HAP-1 (cell line): ENCODE data around the gene SORCS2.

Experiments
- DNase-seq, 2 experiments: peaks; one replicate each; pipeline ENCODE4 v3.0.0-alpha.2; 2016 to 2020; ENCODE audit warnings: low spot score in 2 of 2
- H3K27me3 ChIP-seq: fragments of 250-450 bp; sonication (Bioruptor Pico); 2 replicates; pipeline ENCODE4 v1.5.1; 2020; ENCODE audit warnings: low read depth, mild to moderate bottlenecking, moderate library complexity
- H3K36me3 ChIP-seq: fragments of 250-450 bp; sonication (Bioruptor Pico); replicated peaks from 2 replicates; pipeline ENCODE4 v1.5.1; 2020; ENCODE audit warnings: mild to moderate bottlenecking
- H3K4me1 ChIP-seq: fragments of 250-450 bp; sonication (Bioruptor Pico); 2 replicates; pipeline ENCODE4 v1.5.1; 2020; ENCODE audit warnings: mild to moderate bottlenecking
- H3K4me3 ChIP-seq: fragments of 250-450 bp; sonication (Bioruptor Pico); 2 replicates; pipeline ENCODE4 v1.5.1; 2020; ENCODE audit warnings: mild to moderate bottlenecking, moderate library complexity
- H3K9me3 ChIP-seq: fragments of 250-450 bp; sonication (Bioruptor Pico); 2 replicates; pipeline ENCODE4 v1.5.1; 2020; ENCODE audit warnings: mild to moderate bottlenecking, moderate library complexity
- in situ Hi-C: fragments of 300-500 bp; cut with MboI; formaldehyde crosslinking; loops from 3 replicates; pipeline ENCODE4 v1.14.3; 2020; ENCODE audit warnings: low sequenced_read_pairs, inconsistent platforms, mixed read lengths

The SORCS2 gene

DNA sequence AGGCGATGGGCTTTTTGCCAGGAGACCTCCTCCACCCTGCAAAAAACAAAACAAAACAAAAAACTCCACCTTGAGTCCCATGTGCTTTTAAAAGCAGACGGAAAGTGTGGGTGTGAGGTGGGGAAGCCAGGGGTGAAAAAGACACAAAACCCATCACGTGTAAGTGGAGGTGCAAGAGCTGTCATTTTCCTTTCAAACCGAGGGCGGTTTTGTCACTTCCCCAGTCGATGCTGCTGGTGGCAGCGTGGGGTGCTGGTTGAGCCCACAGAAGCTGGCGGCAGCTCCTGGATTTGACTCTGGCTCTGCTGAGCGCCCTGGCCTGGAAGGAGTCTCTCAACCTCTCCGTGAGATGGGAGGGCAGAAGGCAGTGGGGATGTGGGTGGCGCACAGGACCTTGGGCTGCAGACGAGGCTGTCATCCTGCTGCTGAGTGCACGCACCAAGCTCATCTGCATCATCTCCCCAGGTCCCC is 132.3 kb downstream of the SORCS2 start:
- in situ Hi-C loops: no loop called here
- Histone ChIP-seq H3K9me3 (no peaks in the 10 kb centered on the region), H3K36me3 (no peaks in the 10 kb centered on the region), H3K4me1 (no peaks in the 10 kb centered on the region), H3K27me3 (peaks cover 3% of the 10 kb centered on the region; the same call in 1 of the 2 replicates), H3K4me3 (no peak overlapping the region)
- DNase-seq: no peak

DNA sequence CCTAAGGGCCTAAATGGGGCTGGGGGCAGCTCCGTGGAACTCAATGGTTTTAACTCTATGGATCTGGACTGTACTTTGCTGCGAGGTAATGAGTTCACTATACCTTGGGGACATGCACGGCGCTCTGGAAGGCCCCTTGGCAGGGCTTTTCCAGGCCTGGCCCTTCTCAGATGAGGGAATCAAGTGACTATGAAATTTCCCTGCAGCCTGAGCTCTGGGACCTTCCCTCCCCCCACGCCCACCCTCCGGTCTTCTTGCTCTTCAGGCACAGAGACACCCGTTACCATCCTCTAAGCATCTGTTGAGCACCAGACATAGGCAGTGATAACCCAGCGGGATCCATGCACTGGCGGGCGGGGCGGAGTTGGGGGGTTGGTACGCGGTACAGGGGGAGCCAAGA is 133.2 kb downstream of the SORCS2 start:
- H3K27me3 ChIP-seq: peaks cover 3% of the 10 kb centered on the region; the same call in 1 of the 2 replicates
- no peak overlapping the region for H3K4me3 ChIP-seq
- no peak for DNase-seq
- H3K4me1 ChIP-seq: no peaks in the 10 kb centered on the region
- in situ Hi-C loops: no loop called here
- no peaks in the 10 kb centered on the region for H3K36me3 ChIP-seq
- H3K9me3 ChIP-seq: no peaks in the 10 kb centered on the region

DNA sequence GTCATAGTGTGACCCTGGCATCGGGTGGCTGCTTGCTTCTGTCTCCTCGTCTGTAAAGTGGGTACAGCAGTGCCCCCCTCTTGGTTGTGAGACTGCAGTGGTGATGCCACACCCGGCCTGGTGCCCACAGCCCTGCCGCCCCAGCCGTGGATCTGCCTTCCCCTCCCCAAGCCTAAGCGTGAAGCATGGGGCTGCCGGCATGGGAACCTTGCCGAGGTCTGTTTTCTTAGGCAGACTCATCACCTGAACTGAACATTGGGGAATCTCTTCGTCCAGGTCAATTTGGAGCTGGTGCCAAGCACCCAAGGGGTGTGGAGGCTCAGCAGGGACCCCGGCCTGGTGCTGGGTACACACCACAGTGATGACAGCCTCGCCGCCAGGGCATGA is 134.0 kb downstream of the SORCS2 start:
- H3K36me3 ChIP-seq: no peaks in the 10 kb centered on the region
- H3K4me1 ChIP-seq: no peaks in the 10 kb centered on the region
- in situ Hi-C loops: no loop called here
- no peak for DNase-seq
- no peaks in the 10 kb centered on the region for H3K9me3 ChIP-seq
- H3K27me3 ChIP-seq: peaks cover 3% of the 10 kb centered on the region; the same call in 1 of the 2 replicates
- no peak overlapping the region for H3K4me3 ChIP-seq

DNA sequence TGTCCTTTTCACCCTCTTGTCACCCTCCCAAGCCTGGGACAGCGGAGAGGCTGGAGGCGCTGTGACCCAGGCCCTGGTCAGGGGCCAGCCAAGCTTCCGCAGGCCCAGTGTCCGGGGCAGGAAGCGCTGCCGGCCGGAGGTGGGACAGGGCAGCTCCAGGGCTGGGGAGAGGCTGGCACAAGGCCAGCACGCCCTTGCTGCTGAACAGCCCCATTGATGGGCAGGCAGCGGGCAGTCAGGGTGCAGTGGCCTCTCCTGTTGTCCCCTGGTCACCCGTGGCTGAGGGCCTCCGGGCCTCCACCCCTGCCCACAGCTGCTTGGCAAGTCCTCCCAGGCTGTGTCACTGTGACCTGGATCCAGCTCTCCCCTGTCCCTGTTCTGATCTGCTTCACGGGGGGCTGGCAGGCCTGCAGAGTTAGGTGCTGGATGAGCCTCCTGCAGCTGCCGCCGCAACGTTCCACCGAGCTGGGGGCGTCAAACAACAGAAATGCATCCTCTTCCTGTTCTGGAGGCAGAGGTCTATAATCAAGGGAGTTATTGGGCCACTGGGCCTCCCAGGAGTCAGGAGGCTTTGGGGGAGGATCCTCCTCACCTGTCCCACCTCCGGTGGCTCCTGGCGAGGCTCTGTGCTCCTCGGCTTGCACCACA is 134.5 kb downstream of the SORCS2 start:
- in situ Hi-C loops: no loop called here
- H3K9me3 ChIP-seq: no peaks in the 10 kb centered on the region
- H3K4me1 ChIP-seq: no peaks in the 10 kb centered on the region
- H3K4me3 ChIP-seq: no peak overlapping the region
- peaks cover 3% of the 10 kb centered on the region; the same call in 1 of the 2 replicates for H3K27me3 ChIP-seq
- no peaks in the 10 kb centered on the region for H3K36me3 ChIP-seq
- no peak for DNase-seq

DNA sequence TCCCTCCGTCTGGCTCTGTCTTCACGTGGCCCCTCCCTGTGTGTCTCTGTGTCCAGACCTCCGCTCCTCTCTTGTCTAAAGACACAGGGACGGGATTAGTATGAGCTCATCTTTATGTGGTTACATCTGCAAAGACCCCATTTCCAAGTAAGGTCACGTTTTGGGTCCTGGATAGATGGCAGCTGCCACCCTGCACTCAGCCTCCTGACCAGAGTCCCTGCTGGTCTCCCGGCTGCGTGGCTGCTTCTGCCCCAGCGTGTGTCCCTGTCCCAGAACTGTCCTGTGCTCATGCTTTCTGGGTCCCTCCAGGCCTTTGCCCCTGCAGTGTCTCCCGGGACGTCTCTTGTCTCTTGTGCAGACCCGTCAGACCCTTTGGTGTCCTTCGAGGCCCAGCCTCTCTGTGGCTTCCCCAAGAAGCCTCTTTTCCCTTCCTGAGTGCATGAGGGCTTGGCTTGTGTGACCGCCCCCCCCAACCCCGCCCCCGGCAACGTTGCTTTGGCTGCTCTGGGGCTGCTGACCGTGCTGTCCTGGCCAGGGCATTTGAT is 135.1 kb downstream of the SORCS2 start:
- in situ Hi-C loops: no loop called here
- no peaks in the 10 kb centered on the region for H3K4me1 ChIP-seq
- H3K36me3 ChIP-seq: no peaks in the 10 kb centered on the region
- DNase-seq: no peak
- no peaks in the 10 kb centered on the region for H3K9me3 ChIP-seq
- H3K4me3 ChIP-seq: no peak overlapping the region
- peaks cover 3% of the 10 kb centered on the region; the same call in 1 of the 2 replicates for H3K27me3 ChIP-seq

DNA sequence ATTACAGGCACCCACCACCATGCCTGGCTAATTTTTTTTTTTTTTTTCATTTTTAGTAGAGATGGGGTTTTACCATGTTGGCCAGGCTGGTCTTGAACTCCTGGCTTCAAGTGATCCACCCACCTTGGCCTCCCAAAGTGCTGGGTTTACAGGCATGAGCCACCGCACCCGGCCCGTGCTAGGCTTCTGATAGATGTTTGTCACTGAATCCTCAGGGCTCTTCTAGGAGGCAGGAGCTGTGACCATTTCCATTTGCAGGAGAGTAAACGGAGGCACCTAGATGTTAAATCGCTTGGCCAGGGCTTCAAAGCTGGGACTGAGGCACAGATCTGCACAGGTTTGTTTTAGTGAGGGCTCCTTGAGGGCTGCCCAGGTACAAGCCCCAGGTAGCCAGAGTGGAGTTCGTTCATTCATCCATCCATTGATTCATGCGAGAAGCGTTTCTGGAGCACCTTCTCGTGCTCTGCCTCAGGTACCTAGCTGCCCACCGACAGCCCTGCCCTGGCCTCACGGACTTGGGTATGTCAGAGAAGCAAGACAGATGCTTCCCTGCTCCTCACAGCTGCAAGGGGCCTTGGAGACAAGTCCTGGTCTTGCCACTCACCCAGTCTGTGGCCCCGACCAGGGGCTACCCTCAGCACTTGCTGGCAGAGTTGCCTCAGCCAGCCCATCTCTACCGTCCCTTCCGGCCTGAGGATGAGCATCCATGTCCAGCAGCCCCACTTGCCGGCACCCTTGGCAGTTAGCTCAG is 136.0 kb downstream of the SORCS2 start:
- Histone ChIP-seq H3K4me1 (no peaks in the 10 kb centered on the region), H3K36me3 (no peaks in the 10 kb centered on the region), H3K27me3 (peaks cover under 1% of the 10 kb centered on the region; the same call in 1 of the 2 replicates), H3K9me3 (no peaks in the 10 kb centered on the region), H3K4me3 (no peak overlapping the region)
- in situ Hi-C loops: no loop called here
- no peak for DNase-seq

DNA sequence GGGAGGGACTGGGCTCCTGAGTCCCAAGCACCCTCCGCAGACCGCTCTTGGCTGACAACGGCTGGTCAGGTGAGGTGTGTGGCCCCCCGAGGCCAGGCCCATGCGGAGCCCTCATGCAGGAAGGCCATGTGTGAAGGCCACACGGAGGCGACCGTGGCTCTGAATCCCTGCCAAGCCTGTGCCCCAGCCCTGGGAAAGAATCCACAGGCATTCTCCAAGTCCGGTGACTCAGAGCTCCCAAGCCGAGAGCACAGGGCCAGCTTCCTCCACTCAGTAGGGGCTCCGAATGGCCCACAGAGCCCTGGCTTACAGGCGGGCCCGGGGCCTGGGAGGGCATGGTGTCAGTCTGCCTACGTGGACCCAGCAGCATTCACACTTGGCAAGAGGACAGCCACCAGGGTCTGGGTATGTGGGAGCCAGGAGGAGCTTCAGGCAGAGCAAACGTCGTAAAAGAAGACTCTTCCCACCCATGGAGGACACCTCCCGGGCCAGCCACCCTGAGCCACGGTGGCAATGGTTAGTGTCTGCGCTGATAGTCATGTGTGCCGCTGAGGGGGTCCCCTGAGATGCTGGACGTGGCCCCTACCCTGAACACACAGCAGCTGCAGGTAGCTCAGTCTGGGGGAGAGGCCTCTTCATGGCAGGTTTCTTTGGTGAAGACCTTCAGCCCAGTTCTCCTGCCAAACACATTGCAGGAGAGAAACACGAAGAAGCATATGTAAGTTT is 136.7 kb downstream of the SORCS2 start:
- no peak overlapping the region for H3K4me3 ChIP-seq
- in situ Hi-C loops: no loop called here
- H3K9me3 ChIP-seq: no peaks in the 10 kb centered on the region
- no peak for DNase-seq
- H3K36me3 ChIP-seq: no peaks in the 10 kb centered on the region
- no peaks in the 10 kb centered on the region for H3K27me3 ChIP-seq
- no peaks in the 10 kb centered on the region for H3K4me1 ChIP-seq

DNA sequence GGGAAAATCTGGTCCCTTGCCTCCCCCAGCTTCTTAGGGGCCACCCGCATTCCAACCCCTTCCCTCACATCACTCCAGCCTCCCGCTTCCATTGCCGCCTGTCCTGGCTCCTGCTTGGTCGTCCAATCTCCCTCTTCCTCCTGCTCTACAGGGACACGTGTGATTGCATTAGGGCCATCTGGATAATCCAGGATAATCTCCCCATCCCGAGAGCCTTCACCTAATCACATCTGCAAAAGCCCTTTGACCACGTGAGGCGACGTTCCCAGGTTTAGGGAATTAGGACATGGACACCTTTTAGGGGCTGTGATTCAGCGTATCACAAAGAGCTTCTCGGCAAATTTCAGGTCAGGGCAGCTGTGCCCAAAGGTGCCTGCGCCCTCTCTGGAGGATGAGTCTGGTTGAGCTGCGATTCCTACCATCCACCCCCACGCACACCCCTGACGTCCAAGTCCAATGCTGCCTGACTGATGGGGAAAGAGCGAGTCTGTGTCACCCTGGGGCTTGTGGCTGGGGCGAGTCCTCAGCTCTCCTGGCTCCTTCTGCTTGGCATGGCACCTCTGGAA is 137.8 kb downstream of the SORCS2 start:
- no peaks in the 10 kb centered on the region for H3K36me3 ChIP-seq
- H3K27me3 ChIP-seq: no peaks in the 10 kb centered on the region
- H3K4me1 ChIP-seq: no peaks in the 10 kb centered on the region
- no peak for DNase-seq
- no peaks in the 10 kb centered on the region for H3K9me3 ChIP-seq
- H3K4me3 ChIP-seq: no peak overlapping the region
- in situ Hi-C loops: no loop called here

DNA sequence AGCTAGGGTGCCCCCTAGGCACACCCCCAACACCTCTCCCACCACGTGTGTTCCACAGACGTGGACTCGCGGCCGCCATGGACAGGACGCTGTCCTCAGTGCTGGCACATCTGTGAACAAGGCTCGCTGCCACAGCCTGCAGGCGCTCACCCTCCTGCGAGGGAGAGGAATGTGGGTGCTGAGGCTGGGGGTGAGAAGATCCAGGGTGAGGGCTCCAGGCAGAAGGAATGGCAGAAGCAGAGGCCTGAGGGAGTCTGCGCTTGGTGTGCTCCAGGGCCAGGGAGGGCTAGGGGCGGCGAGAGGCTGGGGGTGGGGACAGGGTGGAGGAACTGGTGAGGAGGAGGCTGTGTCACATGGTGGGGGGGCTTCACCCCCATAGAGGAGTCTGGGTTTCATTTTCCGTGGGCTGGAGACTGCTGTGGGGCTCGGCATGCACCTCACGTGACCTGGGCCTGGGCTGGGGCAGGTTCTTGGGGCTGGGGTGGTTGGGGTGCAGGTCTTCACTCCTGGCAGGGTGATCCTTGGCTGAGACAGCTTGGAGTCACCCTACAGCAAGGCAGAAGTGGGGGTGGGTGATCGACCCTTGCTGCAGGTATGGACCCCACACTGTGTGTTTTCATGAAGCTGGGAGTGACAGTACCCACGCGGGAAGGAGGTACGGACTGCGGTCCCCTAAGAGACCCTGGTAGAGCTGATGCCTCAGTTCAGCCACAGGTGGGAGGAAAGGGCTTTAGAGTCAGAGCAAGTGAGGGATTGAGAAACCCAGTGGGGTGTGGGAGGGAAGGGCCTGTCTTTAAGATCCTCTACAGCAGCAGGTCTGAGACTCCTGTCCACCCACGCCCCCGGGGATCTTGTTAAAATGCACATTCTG is 138.7 kb downstream of the SORCS2 start:
- Histone ChIP-seq H3K4me1 (no peaks in the 10 kb centered on the region), H3K36me3 (no peaks in the 10 kb centered on the region), H3K4me3 (no peak overlapping the region), H3K9me3 (no peaks in the 10 kb centered on the region), H3K27me3 (no peaks in the 10 kb centered on the region)
- no peak for DNase-seq
- in situ Hi-C loops: no loop called here

DNA sequence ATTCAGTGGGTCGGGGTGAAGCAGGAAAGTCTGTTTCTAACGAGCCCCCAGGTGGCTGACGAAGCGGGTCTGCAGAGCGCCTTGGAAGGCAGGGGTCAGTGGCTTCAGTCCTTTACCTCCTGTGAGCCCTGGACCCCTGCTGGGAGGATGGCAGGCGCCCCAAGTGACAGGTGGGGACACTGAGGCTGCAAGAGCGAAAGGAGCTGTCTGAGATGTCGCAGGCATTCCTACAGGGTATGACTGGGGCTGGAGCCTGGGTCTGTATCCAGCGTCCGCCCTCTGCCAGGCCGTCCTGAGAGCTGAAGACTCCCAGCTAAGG is 139.3 kb downstream of the SORCS2 start:
- no peak for DNase-seq
- Histone ChIP-seq H3K27me3 (no peaks in the 10 kb centered on the region), H3K9me3 (no peaks in the 10 kb centered on the region), H3K4me1 (no peaks in the 10 kb centered on the region), H3K4me3 (no peak overlapping the region), H3K36me3 (no peaks in the 10 kb centered on the region)
- in situ Hi-C loops: no loop called here

DNA sequence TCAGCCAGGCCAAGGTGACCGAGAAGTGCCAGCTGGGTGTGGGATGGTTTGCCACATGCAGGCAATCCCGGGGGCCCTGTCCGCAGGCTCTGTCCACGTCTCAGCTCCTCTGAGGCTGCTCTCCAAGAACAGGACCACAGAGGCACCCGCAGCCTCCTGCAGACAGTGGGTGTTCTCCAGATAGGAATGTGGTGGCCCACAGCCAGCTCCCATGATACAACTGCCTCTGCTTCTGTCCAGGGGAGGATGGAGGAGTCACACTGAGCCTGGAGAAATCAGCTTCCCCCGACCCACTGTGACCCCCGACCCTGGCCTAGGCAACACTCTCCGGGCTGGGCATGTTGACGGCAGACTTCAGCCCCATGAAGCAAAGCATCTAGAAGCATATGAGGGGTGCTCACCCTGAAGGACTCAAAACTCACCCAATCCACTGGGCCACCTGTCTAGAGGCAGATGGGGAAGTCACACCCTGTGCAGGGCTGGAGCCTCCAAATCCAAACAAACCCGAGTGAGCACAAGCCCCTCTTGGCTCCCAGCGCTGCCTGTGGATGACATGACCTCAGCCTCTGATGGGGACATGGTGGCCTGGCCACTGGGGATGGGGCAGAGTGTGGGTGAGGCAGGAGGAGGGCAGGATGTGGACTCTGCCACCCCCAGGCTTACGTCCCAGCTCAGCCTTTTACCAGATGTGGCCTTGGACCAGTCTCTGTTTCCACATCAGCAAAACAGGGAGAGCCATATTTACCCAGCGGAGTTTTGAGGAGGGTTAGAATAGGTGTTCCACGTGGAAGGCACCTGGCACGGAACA is 140.1 kb downstream of the SORCS2 start:
- in situ Hi-C loops: no loop called here
- no peaks in the 10 kb centered on the region for H3K4me1 ChIP-seq
- DNase-seq: no peak
- no peaks in the 10 kb centered on the region for H3K36me3 ChIP-seq
- no peaks in the 10 kb centered on the region for H3K9me3 ChIP-seq
- H3K27me3 ChIP-seq: no peaks in the 10 kb centered on the region
- H3K4me3 ChIP-seq: no peak overlapping the region

DNA sequence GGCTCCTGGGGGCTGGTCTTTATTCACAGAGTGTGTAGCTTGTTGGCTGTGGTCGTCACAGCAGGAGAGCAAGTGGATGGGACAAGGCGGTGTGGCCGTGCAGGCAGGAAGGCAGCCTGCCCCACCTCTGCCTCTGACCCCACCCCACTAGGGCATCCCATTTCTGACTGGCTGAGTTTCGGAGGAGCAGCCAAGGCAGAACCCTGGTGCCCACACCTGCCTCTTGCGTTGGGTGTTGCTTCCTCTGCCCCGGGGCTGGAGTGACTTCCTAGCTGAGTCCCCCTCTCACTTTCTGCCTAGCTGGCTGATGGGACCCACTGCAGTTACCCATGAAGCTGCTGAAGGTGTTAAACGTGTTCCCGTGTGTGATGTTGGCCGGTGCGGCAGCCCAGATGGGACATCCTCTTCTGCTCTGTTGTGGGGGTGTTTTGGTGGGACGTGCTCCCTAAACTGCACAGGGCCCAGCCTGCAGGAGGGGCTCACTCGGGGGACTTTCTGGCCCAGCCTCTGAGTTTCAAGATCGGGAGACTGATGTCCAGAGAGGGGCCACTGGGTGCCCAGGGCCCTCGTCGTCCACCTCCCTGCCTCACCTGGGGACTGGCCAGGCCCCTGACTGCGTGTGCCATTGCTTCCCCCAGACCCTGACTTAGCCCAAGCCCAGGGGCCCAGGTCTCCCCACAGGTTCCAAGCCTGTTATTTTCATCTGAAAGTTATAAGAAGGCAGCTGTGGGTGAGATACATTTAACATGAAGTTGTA is 140.9 kb downstream of the SORCS2 start:
- Histone ChIP-seq H3K4me3 (no peak overlapping the region), H3K36me3 (no peaks in the 10 kb centered on the region), H3K9me3 (no peaks in the 10 kb centered on the region), H3K27me3 (no peaks in the 10 kb centered on the region), H3K4me1 (no peaks in the 10 kb centered on the region)
- in situ Hi-C loops: no loop called here
- DNase-seq: no peak
